Activated T-cell treated with anti-CD3 and anti-CD28 coated beads, Interleukin-2, amount 50 U/mL, for 1 hour (primary cell): Measurements from ENCODE around the gene COPS9.

Source experiments
- DNase-seq: peaks from one replicate; pipeline ENCODE4 v3.0.0-alpha.2; 2020

Gene COPS9

DNA sequence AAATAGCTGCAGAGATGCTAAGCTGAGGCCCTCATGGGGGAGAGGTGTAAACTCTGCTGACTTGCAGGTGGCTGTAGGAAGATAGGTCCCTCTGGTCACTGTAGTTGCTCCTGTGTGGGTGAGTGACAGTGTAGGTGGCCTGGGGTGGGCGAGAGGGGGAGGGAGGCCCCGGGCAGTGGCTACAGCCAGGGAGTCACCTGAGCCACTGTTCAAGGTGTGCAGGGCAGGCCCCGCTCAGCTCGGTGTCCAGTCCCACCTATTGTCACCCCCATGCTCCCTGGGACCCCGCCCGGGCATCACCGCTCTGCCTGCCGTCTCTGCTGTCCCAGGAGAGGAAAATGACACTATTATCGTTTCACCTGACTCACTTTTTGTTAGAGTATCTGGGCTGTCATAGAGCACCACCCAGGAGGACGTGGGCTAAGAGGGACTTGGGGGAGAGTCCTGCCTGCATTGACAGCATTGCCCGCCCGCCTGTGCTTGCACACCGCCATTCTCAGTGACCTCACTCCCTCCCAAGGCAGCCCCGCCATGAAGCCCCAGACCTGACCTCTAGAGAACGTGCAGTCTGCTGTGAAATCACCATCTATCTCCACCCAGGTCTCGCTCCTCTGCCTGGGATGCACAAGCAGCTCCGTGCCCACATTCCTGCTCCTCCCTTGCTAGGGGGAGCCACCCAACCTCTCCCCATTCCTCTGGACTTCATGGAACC, 29.2 kb downstream of the COPS9 start:
- DNase-seq, result no peak

DNA sequence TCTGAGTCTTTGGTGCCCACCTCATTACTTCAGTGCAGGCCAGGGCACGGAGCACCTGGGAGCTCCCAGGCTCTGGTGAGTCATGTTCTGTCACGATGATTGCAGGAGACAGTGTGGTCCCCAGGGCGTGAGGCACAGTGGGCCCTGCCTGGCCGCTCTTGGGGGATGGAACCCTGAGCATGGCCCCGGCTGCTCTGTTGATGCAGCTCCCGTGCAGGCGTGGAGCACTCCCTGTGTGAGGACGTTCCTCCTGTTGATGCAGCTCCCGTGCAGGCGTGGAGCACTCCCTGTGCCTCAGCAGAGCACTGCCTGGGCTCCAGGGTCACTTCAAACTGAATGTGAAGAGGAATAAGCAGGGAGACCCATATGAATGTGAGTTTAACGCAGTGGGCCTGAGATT, 30.1 kb downstream of the COPS9 start:
- DNase-seq, result no peak

DNA sequence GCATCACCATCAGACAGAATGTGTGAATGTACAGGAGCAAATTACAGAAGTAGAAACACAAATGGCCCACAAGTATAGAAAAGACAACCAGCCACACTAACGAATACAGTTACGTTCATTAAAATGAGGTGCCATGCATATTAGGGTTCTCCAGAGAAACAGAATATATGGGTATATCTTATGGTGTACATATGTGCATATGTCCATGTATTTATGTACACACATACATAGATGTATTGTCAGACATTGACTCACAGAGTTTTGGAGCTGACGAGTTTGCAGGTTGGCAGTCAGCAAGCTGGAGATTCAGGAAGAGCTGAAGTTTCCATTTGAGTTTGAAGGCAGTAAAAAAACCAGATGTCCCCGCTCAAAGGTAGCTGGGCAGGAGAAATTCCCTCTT, 33.0 kb downstream of the COPS9 start:
- DNase-seq, result no peak

DNA sequence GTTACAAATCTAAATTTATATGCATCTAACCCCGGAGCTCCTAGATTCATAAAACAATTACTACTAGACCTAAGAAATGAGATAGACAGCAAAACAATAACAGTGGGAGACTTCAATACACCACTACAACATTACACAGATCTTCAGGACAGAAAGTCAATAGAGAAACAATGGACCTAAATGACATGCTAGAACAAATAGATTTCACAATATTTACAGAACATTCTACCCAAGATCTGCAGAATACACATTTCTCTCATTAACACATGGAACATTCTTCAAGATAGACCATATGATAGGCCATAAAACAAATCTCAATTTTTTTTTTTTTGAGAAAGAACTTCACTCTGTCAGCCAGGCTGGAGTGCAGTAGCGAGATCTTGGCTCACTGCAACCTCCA, 37.8 kb downstream of the COPS9 start:
- no peak for DNase-seq

DNA sequence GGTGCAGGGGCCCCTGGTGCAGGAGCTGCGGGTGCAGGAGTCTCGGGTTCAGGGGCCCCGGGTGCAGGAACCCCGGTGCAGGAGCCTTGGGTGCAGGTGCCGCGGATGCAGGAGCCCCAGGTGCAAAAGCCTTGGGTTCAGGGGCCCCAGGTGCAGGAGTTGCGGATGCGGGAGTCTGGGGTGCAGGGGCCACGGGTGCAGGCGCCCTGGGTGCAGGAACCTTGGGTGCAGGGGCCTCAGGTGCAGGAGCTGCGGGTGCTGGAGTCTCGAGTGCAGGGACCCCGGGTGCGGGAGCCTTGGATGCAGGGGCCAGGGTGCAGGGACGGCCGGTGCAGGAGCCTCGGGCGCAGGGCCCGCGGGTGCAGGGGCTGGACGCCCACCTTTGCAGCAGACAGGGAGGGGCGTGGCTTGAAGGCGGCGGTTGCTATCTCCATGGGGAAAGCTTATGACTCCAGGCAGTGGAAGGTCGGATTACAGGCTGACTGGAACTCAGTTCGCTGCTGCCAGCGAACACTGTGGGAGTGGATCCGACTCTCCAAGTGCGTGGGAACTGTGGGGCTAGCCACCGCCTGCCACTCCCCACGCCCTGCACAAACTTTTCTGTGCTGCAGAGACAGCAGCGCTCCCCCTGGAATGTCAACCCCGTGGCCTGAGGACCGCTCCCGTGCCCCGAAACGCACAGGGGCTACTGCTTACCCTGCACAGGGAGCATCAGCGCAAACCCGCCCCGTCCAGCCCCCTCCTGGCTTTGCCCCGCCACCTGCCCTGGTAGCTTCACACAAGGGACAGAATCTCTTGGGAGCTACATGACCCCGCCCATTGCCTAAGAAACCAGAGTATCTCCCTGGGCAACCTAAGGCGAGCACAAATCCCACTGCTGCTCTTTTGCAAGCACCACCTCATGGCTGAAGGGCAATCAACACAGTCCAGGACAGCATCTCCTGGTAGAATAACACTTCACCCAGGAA, 40.3 kb downstream of the COPS9 start:
- no peak for DNase-seq

DNA sequence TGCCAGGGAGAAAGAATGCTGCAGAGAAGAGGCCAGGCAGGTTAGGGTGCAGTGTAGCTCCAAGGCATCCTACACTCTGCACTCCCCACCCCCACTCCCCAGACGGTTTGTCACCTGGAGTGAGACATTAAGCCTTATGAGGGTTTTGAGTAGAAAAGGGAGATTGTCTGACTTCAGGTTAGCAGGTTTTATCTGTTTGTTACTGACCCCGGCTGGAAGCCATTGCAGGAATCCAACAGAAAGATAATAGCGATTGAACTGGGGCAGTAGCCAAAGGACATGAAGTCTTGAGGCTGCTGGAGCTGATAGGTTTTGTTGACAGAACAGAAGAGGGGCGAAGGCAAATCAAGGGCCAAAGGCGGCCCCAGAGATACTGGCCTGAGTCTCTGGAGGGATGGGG, 46.8 kb downstream of the COPS9 start:
- no peak for DNase-seq

DNA sequence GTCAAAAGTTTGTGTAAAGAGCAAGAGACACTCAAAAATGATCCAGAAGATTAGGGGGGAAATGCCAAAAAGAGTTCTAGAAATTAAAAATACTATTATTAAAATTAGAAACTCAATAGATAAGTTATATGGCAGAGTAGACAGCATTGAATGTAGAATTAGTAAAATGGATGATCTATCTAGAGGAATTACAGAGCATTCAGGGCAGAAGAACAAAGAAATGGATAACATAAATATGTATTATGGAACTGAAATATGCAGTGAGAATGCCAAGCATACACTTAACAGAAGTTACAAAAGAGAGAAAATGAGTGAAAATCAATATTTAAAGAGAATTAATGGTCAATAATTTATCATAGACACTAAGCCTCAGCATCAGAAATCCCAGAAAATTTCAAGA, 49.5 kb downstream of the COPS9 start:
- no peak for DNase-seq
